NCI-H82 treated with DMSO at 0.1 percent for 48 hours (cell line): ENCODE data around the gene CDHR5.
"Not testable (repeated sequence)": the region's sequence is repeated elsewhere in the genome, so short reads cannot be mapped to it uniquely, and the experiment has no call there.

Source experiments
- DNase-seq: peaks from one replicate; lab custom pipeline; 2025; ENCODE audit not compliant: unreplicated experiment; lab: John Stamatoyannopoulos, UW

Gene CDHR5, protein sequence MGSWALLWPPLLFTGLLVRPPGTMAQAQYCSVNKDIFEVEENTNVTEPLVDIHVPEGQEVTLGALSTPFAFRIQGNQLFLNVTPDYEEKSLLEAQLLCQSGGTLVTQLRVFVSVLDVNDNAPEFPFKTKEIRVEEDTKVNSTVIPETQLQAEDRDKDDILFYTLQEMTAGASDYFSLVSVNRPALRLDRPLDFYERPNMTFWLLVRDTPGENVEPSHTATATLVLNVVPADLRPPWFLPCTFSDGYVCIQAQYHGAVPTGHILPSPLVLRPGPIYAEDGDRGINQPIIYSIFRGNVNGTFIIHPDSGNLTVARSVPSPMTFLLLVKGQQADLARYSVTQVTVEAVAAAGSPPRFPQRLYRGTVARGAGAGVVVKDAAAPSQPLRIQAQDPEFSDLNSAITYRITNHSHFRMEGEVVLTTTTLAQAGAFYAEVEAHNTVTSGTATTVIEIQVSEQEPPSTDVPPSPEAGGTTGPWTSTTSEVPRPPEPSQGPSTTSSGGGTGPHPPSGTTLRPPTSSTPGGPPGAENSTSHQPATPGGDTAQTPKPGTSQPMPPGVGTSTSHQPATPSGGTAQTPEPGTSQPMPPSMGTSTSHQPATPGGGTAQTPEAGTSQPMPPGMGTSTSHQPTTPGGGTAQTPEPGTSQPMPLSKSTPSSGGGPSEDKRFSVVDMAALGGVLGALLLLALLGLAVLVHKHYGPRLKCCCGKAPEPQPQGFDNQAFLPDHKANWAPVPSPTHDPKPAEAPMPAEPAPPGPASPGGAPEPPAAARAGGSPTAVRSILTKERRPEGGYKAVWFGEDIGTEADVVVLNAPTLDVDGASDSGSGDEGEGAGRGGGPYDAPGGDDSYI

DNA sequence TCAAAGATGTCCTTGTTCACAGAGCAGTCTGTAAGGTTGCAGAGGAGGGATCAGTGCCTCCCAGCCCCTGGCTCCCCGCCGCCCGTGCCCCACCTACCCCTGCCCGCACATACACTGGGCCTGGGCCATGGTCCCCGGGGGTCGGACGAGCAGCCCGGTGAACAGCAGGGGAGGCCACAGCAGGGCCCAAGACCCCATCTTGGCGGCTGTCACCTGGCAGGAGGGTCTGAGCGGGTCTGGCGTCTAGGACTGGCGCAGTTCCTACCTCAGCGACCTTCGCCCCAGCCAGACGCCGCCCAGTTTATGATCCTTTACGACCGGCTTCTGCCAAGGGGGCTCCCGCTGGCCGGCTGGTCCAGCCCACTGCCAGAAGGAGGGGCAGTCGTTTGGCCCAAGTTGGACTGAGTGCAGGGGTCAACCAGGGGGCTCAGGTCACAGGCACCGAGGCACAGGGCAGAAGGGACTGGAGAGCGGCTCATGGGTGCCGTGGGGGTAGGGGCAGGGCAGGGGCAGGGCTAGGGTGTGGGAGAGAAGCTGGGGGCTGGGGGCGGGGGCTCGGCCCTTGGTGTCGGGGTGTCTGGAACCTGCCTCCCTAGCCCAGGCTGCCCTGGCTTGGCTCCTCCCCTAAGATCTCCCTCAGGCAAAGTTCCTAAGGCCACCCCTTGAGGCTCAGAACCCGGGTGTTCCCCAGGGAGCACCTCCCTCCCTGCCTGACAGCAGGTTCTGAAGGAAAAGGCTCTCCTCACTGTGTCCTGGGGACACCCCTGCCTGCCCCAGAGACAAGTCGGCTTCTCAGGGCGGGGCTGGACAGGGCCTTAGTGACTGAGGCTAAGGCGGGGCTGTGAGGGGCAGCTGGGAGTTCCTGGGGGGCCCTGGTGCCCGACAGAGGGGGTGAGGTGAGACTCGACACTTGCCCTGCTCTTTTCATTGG is at the start of gene CDHR5:
CDHR5 (minus strand) TSS at position 251 of the 931 bp plus-strand sequence; CDS start at position 198, 53 bp downstream.
- DNase-seq, result no peak

DNA sequence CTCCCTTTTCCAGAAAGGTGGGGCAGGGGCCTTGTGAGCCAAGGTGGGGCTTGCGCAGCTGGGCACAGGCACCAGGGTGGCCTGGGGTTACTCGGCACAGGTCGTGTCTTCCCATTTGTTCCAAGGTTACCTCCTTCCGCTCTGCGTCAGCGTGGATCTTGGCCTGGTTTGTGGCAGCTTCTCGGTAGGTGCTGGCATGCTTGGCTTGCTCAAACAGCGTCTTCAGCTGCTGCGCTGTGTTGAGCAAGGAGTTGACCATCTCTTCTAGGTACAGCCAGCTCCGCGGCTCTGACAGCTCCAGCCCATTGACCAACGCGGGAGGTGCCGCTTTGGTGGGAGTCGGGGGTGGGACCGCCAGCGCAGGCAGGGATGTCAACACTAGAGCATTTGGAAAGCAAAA is 49.7 kb upstream of the CDHR5 start:
- DNase-seq, result no peak

DNA sequence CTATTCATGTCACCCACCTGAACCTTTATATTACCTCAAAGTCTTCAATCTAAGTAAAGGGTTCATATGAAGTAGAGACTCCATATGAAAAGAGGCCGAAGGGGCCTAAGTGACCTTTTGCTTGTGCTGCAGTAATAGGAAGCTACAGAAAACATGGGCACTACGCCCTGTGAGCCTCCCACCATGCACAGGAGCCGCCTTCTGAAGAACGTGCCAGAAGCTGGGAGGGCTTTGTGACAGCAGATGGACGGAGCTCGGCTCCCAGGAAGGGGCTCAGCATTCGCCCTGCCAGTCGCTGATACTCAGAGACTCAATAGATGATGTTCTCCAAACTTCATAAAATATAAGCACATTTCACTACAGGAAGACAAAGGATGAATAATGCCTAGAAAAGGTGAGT is 49.1 kb upstream of the CDHR5 start:
- DNase-seq, result no peak

DNA sequence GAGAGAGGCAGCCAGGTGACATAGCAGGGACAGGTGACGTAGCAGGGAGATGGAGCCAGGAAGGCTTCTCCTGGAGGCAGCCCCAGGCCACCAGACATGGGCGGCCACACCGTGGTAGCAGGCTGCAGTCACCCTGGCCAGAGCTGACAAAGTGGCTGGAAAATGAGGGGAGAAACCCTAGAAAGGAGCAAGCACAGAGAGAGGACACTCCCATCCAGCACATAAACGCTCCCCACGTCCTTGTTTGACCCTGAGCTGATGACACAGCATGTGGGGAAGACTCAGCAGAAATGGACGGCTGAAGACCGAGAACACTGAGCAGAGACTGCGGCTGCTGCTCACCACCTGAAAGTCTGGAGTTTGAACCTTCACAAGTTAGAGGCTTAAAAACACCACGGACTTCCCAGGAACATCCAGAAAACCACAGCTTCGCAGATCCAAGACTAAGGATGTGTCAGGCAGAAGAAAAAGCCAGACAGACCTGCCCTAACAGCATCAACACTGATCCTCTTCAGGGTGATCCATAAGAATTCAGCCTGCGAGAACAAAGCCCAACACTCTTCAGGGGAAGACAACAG is 41.0 kb upstream of the CDHR5 start:
- no peak for DNase-seq

DNA sequence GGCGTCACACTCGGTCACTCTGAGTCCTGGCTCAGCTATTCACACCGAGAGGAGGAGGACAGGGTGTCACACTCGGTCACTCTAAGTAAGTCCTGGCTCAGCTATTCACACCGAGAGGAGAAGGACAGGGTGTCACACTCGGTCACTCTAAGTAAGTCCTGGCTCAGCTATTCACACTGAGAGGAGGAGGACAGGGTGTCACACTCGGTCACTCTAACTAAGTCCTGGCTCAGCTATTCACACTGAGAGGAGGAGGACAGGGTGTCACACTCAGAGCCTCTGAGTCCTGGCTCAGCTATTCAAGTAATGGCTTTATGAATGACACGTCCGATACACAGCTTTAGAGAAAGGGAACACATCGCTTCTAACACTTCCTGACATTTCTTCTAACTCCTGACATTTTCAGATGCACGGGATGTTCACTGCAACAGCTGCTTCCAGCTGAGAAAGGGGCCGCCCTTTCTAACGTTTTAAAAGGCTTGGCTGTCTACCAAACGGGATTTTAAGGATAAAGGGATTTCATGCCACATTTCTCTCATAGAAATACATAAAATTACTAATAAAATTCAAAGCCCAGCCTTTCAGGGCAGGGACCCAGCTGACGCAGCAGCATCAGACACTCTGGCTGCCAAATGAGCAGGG is 40.4 kb upstream of the CDHR5 start:
- DNase-seq, result no peak

DNA sequence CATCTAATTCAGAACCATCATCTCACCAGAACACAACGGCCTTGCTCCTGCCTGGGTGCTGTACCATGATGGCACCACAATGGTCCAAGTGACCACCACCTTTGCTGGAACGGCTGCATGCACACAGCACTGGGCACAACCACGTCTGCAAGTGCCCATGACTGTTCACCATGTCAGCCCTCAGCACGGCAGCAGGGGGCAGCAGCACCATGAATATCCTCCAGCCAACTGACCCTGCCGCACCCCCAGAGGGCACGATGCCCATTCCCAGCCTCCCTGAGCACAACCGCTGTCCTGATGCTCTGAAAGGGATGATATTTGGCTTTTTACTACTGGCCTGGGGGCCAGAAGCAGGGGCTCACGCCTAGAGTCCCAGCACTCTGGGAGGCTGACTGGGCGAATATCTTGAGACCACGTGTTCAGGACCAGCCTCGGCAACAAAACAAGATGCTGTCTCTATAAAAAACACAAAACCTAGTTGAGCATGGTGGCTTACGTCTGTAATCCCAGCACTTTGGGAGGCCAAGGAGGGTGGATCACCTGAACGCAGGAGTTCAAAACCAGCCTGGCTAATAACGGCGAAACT is 38.0 kb upstream of the CDHR5 start:
- DNase-seq, result no peak

DNA sequence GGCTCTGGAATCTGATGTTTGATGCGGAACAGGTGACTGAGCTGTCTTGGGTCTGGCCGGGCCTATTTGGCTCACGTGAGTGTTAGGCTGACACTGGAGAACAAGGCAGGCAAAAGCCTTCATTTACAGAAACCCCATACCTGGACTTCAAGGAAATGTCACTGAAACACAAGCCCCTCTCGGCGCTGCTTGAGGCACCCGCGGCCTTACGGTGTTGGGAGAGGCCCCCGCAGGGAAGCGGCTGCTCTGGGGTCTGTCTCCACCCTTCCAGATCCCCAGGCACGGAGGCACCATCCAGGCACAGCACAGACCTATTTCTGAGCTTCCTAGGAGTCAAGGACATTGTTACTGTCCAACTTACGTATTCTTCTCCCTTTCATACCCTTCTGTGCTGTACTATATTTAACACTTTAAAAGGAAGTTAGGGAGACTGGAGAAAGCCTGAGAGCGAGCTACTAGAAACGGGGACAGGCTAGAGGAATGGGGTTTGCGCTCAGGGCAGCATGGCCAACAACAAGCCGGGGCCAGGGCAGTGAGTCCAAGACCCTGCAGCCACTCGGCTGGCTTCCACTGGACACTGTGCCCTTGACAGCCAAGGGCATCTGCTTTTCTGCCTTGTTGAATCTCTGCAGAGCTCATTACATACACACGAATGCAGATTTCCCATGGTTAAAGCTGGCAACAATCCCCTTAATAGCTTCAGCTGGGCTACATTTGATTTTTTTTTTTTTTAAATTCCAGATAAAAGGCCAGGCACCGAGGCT is 36.1 kb upstream of the CDHR5 start:
- DNase-seq, result no peak

DNA sequence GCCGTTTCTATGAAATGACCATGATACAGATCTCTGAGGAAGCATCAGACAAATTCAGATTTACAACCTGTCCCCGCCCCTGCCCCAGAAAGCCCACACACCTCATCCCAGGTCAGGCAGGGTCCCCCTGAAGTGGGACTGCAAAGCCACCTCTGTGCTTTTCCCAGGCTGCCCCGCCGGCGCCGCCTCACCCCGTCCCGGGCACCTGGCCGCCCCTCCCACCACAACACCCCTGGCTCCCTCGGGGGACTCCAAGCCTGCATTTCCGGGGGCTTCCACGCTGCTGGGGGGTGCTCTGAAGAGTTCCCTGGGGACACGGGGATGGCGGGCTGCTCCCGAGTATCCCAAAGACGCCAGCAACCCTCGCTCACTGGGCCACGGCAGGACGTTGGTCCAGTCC is 35.5 kb upstream of the CDHR5 start:
- DNase-seq, result no peak

DNA sequence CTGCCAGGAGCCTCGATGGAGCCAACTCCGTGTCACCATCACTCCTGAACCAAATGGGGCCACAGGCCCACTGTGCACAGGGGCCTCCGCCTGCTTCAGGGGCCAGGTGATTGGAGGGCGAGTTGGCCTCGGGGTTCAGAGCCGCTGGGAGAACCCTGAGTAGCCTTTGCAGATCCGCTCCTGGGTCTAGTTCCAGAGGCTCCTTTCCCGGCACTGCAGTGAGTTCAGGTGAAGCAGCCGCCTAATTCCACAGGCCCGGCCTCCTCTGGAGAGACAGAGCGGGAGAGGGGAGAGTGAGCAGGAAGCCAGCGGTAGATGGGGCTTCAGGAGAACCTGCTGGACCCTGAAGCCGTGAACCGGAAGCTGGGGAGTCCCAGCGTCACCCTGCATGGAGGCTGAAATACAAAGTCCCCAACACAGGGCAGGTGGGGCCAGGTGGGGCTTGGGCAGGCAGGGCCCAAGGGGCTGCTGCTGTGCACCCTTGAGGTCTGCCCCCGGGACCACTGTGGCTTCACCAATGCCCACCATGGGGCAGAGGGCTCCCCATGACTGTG is 34.9 kb upstream of the CDHR5 start:
- DNase-seq, result no peak

DNA sequence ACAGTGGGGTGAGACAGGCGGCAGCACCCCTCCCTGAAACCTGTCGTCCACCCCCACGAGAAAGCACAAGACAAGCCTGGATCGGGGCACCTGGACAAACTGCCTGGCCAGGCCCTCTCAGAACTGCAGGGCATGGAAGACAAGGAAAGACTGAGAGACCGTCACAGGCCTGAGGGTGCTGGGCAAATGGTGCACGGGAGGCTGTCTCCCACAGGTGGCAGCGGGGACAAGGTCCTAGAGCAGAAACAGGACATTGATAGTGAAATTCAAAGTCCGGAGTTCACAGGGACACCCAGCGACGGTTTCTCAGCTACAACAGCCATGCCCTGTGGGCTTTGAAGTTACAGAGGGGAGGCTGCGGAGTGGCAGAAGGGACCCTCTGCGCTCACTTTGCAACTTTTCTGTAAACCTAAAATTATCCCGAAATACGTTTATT is 33.0 kb upstream of the CDHR5 start:
- DNase-seq, result no peak

DNA sequence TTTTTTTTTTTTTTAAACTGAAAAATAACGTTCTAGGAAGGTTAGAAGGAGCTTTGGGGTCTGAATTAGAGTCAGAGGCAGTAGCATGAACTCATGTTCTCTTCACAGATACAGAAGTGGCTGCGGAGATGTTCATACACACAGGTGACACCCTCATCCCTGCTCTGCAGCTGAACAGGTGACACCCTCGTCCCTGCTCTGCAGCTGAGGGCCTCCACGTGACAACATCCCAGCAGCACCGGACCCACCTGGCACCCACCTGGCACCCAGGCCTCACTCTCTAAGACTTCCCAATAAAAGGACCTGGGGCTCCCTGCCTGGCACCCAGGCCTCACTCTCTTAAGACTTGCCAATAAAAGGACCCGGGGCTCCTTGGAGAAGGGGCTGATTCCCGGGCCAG is 32.1 kb upstream of the CDHR5 start:
- DNase-seq, result no peak

DNA sequence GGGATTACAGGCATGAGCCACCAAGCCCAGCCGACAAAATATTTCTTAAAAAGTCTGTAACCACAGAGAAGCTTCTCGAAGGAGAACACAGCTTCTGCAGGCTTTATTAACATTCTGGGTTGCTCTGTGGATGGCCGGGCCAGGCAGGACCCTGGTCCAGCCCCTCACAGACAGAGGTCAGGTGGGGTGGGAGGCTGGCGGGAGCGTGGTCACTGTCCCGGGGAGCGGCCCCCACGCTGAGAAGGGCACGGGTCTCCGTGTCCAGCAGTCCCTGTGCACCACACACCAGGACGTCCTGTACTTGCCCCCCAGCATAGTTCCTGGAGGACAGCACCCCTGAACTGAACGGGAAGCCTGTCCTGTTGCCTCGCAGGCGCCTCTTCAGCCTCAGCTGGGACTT is 31.7 kb upstream of the CDHR5 start:
- no peak for DNase-seq

DNA sequence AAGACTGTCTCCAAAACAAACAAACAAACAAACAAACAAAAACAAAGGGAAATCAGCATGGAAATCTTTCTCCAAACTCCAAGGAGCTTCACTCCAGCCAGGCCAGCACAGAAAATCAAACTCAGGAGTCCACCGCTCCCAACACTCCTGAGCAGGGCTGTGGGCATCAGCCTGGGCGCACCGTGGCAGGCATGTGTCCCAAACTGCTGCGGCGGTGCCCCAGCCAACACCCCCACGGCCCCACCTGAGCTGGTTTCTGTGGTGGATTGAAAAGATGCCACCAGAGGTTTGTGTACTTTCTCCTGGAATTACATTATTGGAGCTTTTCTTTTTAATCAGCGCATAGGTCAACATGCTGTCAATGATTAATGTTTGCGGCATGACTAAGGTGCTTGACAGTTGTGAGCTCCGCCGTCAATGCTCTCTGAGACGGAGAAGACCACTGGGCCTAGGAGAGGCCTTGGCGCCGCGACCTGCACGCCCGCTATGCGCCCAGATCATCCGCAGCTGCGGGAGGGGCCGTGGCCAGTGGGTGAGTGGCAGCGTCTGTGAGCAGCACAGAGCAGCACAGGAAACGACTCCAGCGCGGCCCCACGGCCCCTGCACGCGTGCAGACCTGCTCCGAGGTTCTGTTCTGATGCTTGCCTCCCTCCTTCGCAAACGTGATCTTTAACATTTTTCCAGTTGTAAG is 30.4 kb upstream of the CDHR5 start:
- DNase-seq, result no peak

DNA sequence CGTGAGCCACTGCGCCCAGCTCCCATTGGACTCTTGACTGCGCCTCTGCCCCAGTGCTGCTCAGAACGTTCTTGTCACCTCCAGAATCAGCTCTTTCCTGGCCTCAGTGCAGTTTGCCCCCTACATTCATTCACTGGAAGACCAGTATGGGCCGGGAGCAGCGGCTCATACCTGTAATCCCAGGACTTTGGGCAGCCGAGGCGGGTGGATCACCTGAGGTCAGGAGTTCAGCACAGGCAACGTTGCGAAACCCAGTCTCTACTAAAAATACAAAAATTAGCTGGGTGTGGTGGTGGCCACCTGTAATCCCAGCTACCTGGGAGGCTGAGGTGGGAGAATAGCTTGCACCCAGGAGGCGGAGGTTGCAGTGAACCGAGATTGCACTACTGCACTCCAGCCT is 29.7 kb upstream of the CDHR5 start:
- DNase-seq, result not testable (repeated sequence)

DNA sequence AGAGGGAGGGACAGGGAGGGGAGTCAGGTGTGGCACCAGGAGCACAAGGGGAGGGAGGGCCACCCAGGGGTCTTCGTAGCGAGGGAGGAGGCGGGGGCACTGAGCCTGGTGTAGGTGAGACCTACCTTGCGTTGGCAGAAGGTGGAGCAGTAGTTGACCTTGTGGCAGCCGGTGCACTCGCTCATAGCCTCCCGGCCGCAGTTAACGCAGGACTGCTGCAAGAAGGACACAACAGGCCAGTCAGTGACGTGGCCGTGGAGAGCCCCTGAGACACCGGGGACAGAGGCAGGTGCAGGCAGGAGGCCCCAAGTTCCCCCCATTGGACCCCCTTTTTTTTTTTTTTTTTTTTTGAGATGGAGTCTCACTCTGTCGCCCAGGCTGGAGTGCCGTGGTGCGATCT is 29.1 kb upstream of the CDHR5 start:
- no peak for DNase-seq

DNA sequence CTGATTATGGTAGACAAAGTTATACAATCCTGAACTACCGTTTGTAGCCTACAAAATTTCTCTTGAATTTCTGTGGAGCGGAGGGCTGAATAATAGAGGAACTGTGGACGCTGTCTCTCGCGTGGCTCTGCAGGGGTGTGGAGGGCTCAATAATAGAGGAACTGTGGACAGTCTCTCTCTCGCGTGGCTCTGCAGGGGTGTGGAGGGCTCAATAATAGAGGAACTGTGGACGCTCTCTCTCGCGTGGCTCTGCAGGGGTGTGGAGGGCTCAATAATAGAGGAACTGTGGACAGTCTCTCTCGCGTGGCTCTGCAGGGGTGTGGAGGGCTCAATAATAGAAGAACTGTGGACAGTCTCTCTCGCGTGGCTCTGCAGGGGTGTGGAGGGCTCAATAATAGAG is 28.4 kb upstream of the CDHR5 start:
- DNase-seq, result not testable (repeated sequence)

DNA sequence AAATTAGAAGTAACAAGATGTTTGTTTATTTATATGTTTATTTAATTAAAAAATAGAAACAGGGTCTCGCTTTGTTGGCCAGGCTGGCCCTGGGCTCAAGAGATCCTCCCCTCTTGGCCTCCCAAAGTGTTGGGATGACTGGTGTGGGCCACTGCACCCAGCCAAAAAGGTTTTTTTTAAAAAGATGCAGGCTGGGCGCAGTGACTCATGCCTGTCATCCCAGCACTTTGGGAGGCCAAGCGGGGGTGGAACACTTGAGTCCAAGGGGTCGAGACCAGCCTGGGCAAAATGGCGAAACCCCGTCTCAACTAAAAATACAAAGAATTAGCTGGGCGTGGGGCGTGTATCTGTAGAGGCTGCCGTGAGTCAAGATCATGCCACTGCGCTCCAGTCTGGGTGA is 25.7 kb upstream of the CDHR5 start:
- DNase-seq, result no peak

DNA sequence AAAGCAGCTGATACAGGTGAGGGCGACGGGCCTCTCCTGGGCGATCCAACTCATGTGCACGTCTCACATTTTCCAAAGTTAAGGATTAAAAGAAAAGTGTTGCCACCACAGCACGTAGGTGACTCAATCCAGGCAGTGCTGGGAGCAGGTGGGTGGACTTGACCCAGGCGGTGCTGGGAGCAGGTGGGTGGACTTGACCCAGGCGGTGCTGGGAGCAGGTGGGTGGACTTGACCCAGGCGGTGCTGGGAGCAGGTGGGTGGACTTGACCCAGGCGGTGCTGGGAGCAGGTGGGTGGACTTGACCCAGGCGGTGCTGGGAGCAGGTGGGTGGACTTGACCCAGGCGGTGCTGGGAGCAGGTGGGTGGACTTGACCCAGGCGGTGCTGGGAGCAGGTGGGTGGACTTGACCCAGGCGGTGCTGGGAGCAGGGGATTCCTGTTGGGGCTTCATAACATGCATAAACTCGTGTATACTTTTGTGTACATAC is 23.0 kb upstream of the CDHR5 start:
- DNase-seq, result not testable (repeated sequence)
